Measurements from ENCODE around the gene PLXNB2. TPM values are rescaled to one million over a fixed set of nuclear protein-coding genes. Genes with fewer than 3 reads are reported as not detected.

Gene PLXNB2
- polyA plus RNA-seq, 1 donor from 2014 or later, result 38.6 TPM

- TF ChIP-seq MXI1 (conservative IDR thresholded peaks at IDR 0.05; ENCODE audit: poor library complexity, severe bottlenecking), result peak; percentile 32
- TF ChIP-seq SMC3 (conservative IDR thresholded peaks at IDR 0.05; ENCODE audit: poor library complexity), result no peak
- TF ChIP-seq EP300 (conservative IDR thresholded peaks at IDR 0.05; ENCODE audit: poor library complexity, severe bottlenecking), result no peak
- Histone ChIP-seq H4K20me1 (ENCODE audit: insufficient read depth) (no peaks in the 10 kb centered on the region), H3K36me3 (ENCODE audit: insufficient read depth, low read length) (no peaks in the 10 kb centered on the region), H2AFZ (ENCODE audit: low read depth, low read length) (no peak overlapping the region), H3K4me3 (ENCODE audit: low read length) (peak overlapping the region; percentile 95), H3K4me2 (ENCODE audit: low read length) (peak overlapping the region; percentile 82), H3K9ac (ENCODE audit: low read length) (peak overlapping the region; percentile 86), H3K79me2 (replicated peaks; ENCODE audit: insufficient read depth, low read length) (peaks cover 31% of the 10 kb centered on the region), H3K9me2 (ENCODE audit: insufficient read depth, low read length) (no peaks in the 10 kb centered on the region), H3K27ac (ENCODE audit: low read length) (peak overlapping the region; percentile 81), H3F3A (ENCODE audit: insufficient read depth, low read length, poor library complexity, severe bottlenecking) (no peaks in the 10 kb centered on the region), H3K9me3 (ENCODE audit: low read length) (no peaks in the 10 kb centered on the region), H3K27me3 (ENCODE audit: insufficient read depth, low read depth, low read length) (no peaks in the 10 kb centered on the region)
Measured at GRCh38 chr22:50245214-50246072, 62.0 kb downstream of the PLXNB2 start.

GRCh38 chr22:50244420-50245213, 62.8 kb downstream of the PLXNB2 start, which contains the start of gene TUBGCP6:
TSS of gene TUBGCP6 (minus strand) at chr22:50245023. CDS start at chr22:50244459, 564 bp downstream.
- Histone ChIP-seq H3K36me3 (ENCODE audit: insufficient read depth, low read length) (no peaks in the 10 kb centered on the region), H3K27ac (ENCODE audit: low read length) (peak within 1 kb of the TSS; percentile 81), H3K27me3 (ENCODE audit: insufficient read depth, low read depth, low read length) (no peaks in the 10 kb centered on the region), H3K4me2 (ENCODE audit: low read length) (peak within 1 kb of the TSS; percentile 91), H3K79me2 (replicated peaks; ENCODE audit: insufficient read depth, low read length) (peaks cover 35% of the 10 kb centered on the region), H3K9me2 (ENCODE audit: insufficient read depth, low read length) (no peaks in the 10 kb centered on the region), H3K9ac (ENCODE audit: low read length) (peak within 1 kb of the TSS; percentile 86), H3K4me3 (ENCODE audit: low read length) (peak within 1 kb of the TSS; percentile 95), H3F3A (ENCODE audit: insufficient read depth, low read length, poor library complexity, severe bottlenecking) (no peaks in the 10 kb centered on the region), H2AFZ (ENCODE audit: low read depth, low read length) (peak within 1 kb of the TSS; percentile 65), H4K20me1 (ENCODE audit: insufficient read depth) (no peaks in the 10 kb centered on the region), H3K9me3 (ENCODE audit: low read length) (no peaks in the 10 kb centered on the region)
- TF ChIP-seq SMC3 (conservative IDR thresholded peaks at IDR 0.05; ENCODE audit: poor library complexity), result peak; percentile 48
- TF ChIP-seq MXI1 (conservative IDR thresholded peaks at IDR 0.05; ENCODE audit: poor library complexity, severe bottlenecking), result peak; percentile 96
- no peak for TF ChIP-seq EZH2 (IDR thresholded peaks at IDR 0.05; ENCODE audit: borderline replicate concordance, insufficient read depth, low read length, poor library complexity, severe bottlenecking)
- peak; percentile 92 for TF ChIP-seq POLR2AphosphoS5 (IDR thresholded peaks at IDR 0.05)
- peak; percentile 56 for TF ChIP-seq TAF1 (IDR thresholded peaks at IDR 0.05; ENCODE audit: low read depth)
- TF ChIP-seq CTCF (IDR thresholded peaks at IDR 0.05; ENCODE audit: poor library complexity, severe bottlenecking), result peak; percentile 64
- TF ChIP-seq EP300 (conservative IDR thresholded peaks at IDR 0.05; ENCODE audit: poor library complexity, severe bottlenecking), result peak; percentile 87
- TF ChIP-seq RAD21 (conservative IDR thresholded peaks at IDR 0.05), result no peak

Measured in neural cell (in vitro differentiated cells).